Measurements from ENCODE around the gene ZNF366.
A peak's percentile ranks its signal among the peaks of the same experiment; 100 is the strongest.

ZNF366 gene

DNA sequence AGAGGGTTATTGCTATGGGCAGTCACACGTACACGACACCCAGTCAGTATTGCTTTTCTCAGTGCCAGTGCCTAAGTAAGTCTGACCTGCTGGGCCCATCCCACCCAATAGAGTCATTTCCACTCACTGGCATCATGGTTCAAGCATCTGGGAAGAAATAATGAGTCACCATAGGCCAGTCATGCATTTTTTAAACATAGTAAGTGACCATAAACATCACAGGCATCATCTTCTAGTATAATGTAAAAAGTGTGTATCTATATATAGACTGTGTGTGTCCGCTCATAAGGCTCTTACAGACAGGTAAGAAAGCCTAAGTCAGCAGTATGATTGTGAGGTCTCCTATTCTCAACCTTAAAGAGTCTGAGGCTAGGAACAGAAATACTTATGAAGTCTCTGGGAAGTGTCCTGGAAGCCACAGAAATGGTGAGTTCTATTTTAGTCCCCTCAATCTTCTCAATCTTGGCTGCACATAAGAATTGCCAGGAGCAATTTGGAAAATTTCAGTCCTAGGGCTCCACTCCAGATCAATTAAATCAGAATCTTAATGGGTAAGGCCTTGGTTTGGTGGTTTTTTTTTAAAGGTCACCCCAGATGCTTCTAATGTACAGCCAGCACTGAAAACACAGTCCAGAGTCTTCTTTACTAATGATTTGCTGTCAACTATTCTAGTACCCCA lies 65.2 kb downstream of the ZNF366 start:
- POLR2A ChIA-PET: no interaction called here
- no peak for DNase-seq (ENCODE audit: extremely low spot score)
- CTCF ChIA-PET: interaction anchor here (1.1 to 2.5 kb wide), 5 partner anchors 9 to 19 kb away, joined by 3 to 6 read pairs (median 4); no protein-coding TSS in a partner anchor
- TF ChIP-seq, protein P1, sequence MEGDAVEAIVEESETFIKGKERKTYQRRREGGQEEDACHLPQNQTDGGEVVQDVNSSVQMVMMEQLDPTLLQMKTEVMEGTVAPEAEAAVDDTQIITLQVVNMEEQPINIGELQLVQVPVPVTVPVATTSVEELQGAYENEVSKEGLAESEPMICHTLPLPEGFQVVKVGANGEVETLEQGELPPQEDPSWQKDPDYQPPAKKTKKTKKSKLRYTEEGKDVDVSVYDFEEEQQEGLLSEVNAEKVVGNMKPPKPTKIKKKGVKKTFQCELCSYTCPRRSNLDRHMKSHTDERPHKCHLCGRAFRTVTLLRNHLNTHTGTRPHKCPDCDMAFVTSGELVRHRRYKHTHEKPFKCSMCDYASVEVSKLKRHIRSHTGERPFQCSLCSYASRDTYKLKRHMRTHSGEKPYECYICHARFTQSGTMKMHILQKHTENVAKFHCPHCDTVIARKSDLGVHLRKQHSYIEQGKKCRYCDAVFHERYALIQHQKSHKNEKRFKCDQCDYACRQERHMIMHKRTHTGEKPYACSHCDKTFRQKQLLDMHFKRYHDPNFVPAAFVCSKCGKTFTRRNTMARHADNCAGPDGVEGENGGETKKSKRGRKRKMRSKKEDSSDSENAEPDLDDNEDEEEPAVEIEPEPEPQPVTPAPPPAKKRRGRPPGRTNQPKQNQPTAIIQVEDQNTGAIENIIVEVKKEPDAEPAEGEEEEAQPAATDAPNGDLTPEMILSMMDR (IDR thresholded peaks at IDR 0.05; ENCODE audit: control extremely low read depth, extremely low read depth, low read depth, missing control alignments): no peak

DNA sequence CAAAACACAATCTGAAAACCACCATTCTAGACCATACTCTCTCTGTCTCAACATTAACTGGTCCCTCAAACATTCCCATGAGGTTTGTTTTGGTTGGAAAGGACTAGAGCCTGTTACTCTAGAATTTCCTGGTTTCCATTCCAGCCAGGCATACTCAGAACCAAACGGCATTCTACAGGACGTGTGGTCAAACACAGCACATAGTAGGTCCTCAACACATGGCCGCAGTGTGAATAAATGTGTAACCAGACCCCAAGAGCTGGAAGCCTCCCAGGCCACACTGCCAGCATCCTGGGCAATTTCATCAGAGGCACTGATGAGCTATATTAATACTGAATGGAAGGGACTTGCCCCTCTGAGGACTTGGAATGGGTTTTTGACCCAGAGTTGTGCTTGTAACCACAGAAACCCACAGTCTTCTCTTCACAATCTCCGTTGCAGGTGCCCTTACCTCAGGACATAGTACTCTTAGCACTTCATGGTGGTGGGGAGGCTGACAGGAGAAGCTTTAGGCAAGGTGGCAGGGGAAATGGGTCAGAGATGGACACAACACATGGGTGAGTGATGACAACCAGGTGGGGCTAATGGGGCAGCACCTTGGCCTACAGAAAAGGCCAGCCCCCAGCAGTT lies 66.0 kb downstream of the ZNF366 start:
- POLR2A ChIA-PET: no interaction called here

DNA sequence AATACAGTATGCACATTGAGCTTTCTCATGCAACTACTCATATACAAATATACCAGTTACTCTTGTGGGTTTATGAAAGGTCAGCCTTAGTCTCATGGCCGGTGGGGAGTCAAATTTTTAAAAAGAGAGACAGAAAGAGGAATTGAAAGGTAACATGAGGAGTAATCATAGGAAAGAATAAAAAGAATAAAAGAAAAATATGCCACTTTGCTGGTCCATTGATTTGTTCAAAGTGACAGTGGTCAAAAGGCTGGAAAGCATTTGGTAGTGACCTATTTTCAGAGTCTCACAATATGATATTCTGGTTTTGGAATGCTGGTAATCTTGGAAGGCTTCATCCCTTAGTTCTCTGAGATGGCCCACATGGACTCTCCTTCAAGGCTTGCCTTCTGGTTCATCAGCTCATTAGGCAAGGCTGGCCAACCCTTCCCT lies 67.0 kb downstream of the ZNF366 start:
- CTCF ChIA-PET: interaction anchor here (0.9 to 3.0 kb wide), 10 partner anchors 8 to 84 kb away, joined by 3 to 9 read pairs (median 4); no protein-coding TSS in a partner anchor
- TF ChIP-seq, protein P1 (IDR thresholded peaks at IDR 0.05; ENCODE audit: control extremely low read depth, extremely low read depth, low read depth, missing control alignments): no peak
- peak; percentile 55 for DNase-seq (ENCODE audit: extremely low spot score)
- POLR2A ChIA-PET: no interaction called here

More for the DNA sequence above, 66.0 kb downstream of the ZNF366 start:
- TF ChIP-seq, protein P1 (IDR thresholded peaks at IDR 0.05; ENCODE audit: control extremely low read depth, extremely low read depth, low read depth, missing control alignments): no peak
- DNase-seq (ENCODE audit: extremely low spot score): no peak
- CTCF ChIA-PET: interaction anchor here (1.1 to 2.5 kb wide), 6 partner anchors 10 to 49 kb away, joined by 3 to 6 read pairs (median 6); no protein-coding TSS in a partner anchor

DNA sequence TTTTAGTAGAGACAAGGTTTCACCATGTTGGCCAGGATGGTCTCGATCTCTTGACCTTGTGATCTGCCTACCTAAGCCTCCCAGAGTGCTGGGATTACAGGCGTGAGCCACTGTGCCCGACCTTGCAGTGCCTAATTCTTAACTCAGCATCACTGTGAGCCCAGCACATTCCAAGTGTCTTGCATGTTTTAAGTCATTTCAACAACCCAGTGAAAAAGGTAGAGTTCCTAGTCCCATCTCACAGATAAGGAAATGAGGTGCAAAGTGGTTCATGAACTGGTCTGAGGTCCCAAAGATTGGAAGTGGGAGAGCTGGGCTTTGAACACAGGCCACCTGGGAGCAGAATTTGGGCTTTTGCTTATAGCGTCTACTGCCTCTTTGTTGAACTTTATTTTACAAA lies 68.0 kb downstream of the ZNF366 start:
- TF ChIP-seq, protein P1 (IDR thresholded peaks at IDR 0.05; ENCODE audit: control extremely low read depth, extremely low read depth, low read depth, missing control alignments): no peak
- CTCF ChIA-PET: interaction anchor here (0.8 to 3.0 kb wide), 7 partner anchors 11 to 85 kb away, joined by 3 to 9 read pairs (median 4); no protein-coding TSS in a partner anchor
- no peak for DNase-seq (ENCODE audit: extremely low spot score)
- POLR2A ChIA-PET: no interaction called here

DNA sequence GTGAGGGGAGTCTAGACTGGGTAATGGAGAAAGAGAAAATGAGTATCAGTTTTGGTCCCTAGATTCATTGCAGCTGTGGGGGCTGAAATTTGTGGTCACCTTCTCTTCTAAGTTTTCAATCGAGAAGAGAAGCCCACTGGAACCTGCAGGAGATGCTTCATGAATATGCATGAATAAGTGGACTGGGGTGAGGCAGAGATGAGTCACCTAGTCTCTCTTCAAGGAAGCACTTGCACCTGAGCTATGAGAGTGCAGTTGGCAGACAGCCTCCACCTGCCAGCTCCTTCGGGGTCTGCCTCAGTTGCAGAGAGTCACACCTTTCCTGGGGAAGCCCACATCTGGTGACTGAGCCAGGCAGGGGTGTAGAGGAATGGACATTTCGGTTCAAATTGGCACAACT lies 69.1 kb downstream of the ZNF366 start:
- CTCF ChIA-PET: interaction anchor here (1.1 to 3.0 kb wide), 3 partner anchors 13 to 86 kb away, joined by 3 to 9 read pairs (median 8); no protein-coding TSS in a partner anchor
- TF ChIP-seq, protein P1 (IDR thresholded peaks at IDR 0.05; ENCODE audit: control extremely low read depth, extremely low read depth, low read depth, missing control alignments): no peak
- POLR2A ChIA-PET: interaction anchor here (0.6 kb wide), 1 partner anchor 17 kb away, joined by 3 read pairs; no protein-coding TSS in a partner anchor
- DNase-seq (ENCODE audit: extremely low spot score): peak; percentile 37

DNA sequence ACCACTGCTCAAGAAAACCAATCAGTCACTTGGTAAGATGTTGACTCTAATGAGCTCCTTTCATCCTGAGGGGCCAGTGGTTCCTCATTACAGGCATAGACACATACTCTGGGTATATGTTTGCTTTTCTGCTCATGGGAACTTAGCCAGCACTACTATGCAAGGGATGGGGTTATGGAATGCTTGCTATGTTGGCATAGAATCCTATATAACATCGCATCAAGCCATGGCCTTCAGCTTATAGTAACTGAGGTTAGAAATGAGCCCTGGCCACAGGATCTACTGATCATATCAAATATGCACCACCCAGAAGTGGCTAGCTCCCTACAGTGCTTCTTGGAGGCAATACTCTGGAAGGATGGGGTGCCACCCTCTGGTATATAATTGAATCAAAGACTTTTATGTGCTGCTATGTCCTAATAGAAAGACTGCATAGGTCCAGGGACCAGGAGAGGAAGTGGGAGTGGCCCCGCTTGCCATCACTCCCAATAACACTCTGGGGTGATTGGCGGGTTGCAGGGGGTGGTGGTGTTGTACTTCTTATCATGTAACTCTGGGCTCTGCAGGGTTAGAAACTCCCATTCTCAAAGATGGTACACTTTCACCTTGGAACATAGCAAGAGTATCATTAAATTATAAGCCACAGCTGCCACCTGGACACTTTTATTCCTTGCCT lies 70.3 kb downstream of the ZNF366 start:
- POLR2A ChIA-PET: interaction anchor here (0.5 kb wide), 1 partner anchor 12 kb away, joined by 3 read pairs; no protein-coding TSS in a partner anchor
- DNase-seq (ENCODE audit: extremely low spot score): no peak

More for the DNA sequence above, 70.3 kb downstream of the ZNF366 start:
- TF ChIP-seq, protein P1 (IDR thresholded peaks at IDR 0.05; ENCODE audit: control extremely low read depth, extremely low read depth, low read depth, missing control alignments): no peak
- CTCF ChIA-PET: interaction anchor here (0.9 to 1.4 kb wide), 2 partner anchors 9 to 12 kb away, joined by 3 read pairs; no protein-coding TSS in a partner anchor

Measured in GM10248 (cell line).